ENCODE results near the gene NRG3.

The NRG3 gene

GRCh38 chr10:82887488-82887887, 1012.5 kb downstream of the NRG3 start:
- Histone ChIP-seq H3K27me3 (ENCODE audit: insufficient read depth, poor library complexity, severe bottlenecking) (no peaks in the 10 kb centered on the region), H3K27ac (replicated peaks) (no peak overlapping the region), H3K4me3 (replicated peaks; ENCODE audit: insufficient read depth, low read length) (no peak overlapping the region)
- TF ChIP-seq GABPA (IDR thresholded peaks at IDR 0.05; ENCODE audit: low read depth) = no peak
- no peak for TF ChIP-seq REST (IDR thresholded peaks at IDR 0.05; ENCODE audit: insufficient replicate concordance, low read depth)
- no peak for TF ChIP-seq CTCF (IDR thresholded peaks at IDR 0.05; ENCODE audit: insufficient read depth, low read length)
- no peak for TF ChIP-seq SPI1 (IDR thresholded peaks at IDR 0.05; ENCODE audit: borderline replicate concordance, low read depth)
- no peak for TF ChIP-seq POLR2AphosphoS5 (IDR thresholded peaks at IDR 0.05; ENCODE audit: low read depth)
- no peak for DNase-seq (ENCODE audit: low read depth in 1 of 2, low spot score in 1 of 2)

- H3K4me3 ChIP-seq (replicated peaks; ENCODE audit: insufficient read depth, low read length) = no peak overlapping the region
- no peak for TF ChIP-seq REST (IDR thresholded peaks at IDR 0.05; ENCODE audit: insufficient replicate concordance, low read depth)
- TF ChIP-seq SPI1 (IDR thresholded peaks at IDR 0.05; ENCODE audit: borderline replicate concordance, low read depth) = no peak
- TF ChIP-seq CTCF (IDR thresholded peaks at IDR 0.05; ENCODE audit: insufficient read depth, low read length) = no peak
- TF ChIP-seq GABPA (IDR thresholded peaks at IDR 0.05; ENCODE audit: low read depth) = no peak
- TF ChIP-seq POLR2AphosphoS5 (IDR thresholded peaks at IDR 0.05; ENCODE audit: low read depth) = no peak
- no peak for DNase-seq (ENCODE audit: low read depth in 1 of 2, low spot score in 1 of 2)
- H3K27me3 ChIP-seq (ENCODE audit: insufficient read depth, poor library complexity, severe bottlenecking) = no peaks in the 10 kb centered on the region
- H3K27ac ChIP-seq (replicated peaks) = no peak overlapping the region
Observed at GRCh38 chr10:82888809-82889455, 1013.9 kb downstream of the NRG3 start.

GRCh38 chr10:82889728-82890127, 1014.7 kb downstream of the NRG3 start:
- Histone ChIP-seq H3K27ac (replicated peaks) (no peak overlapping the region), H3K4me3 (replicated peaks; ENCODE audit: insufficient read depth, low read length) (no peak overlapping the region), H3K27me3 (ENCODE audit: insufficient read depth, poor library complexity, severe bottlenecking) (no peaks in the 10 kb centered on the region)
- TF ChIP-seq SPI1 (IDR thresholded peaks at IDR 0.05; ENCODE audit: borderline replicate concordance, low read depth) (no peak), CTCF (IDR thresholded peaks at IDR 0.05; ENCODE audit: insufficient read depth, low read length) (no peak), POLR2AphosphoS5 (IDR thresholded peaks at IDR 0.05; ENCODE audit: low read depth) (no peak), GABPA (IDR thresholded peaks at IDR 0.05; ENCODE audit: low read depth) (no peak), REST (IDR thresholded peaks at IDR 0.05; ENCODE audit: insufficient replicate concordance, low read depth) (no peak)
- DNase-seq (ENCODE audit: low read depth in 1 of 2, low spot score in 1 of 2) = no peak
